Esophagus squamous epithelium (tissue), 5 donors: ENCODE measurements around the gene DLGAP1. TPM values are rescaled to one million over a fixed set of nuclear protein-coding genes. Genes with fewer than 3 reads are reported as not detected.

Experiments
- DNase-seq: peaks from one replicate; lab custom pipeline; 2025; lab: John Stamatoyannopoulos, UW
- H3K27ac ChIP-seq, 4 donors: fragments of 200-600 bp; sonication (generic); one replicate each; pipeline ENCODE4 v1.5.1; 2016 to 2019; ENCODE audit warnings: mild to moderate bottlenecking in 1 of 4
- H3K27me3 ChIP-seq, 4 donors: fragments of 200-600 bp; sonication (generic); 1 replicate in 3 of 4; 2 replicates in 1 of 4; pipeline versions ENCODE4 v1.5.1 to v1.6.0; 2017 to 2021; ENCODE audit warnings: antibody characterized with exemption in 1 of 4
- H3K36me3 ChIP-seq, 3 donors: fragments of 200-600 bp; sonication (generic); one replicate each; pipeline ENCODE4 v1.5.1; 2016 to 2019
- H3K4me1 ChIP-seq, 3 donors: fragments of 200-600 bp; sonication (generic); one replicate each; pipeline ENCODE4 v1.5.1; 2017 to 2019
- H3K4me3 ChIP-seq, 4 donors: fragments of 200-600 bp; sonication (generic); 1 replicate in 3 of 4; 2 replicates in 1 of 4; pipeline ENCODE4 v1.5.1; 2016 to 2019; ENCODE audit warnings: mild to moderate bottlenecking in 2 of 4, moderate library complexity in 1 of 4
- H3K9me3 ChIP-seq, 3 donors: fragments of 200-600 bp; sonication (generic); one replicate each; pipeline ENCODE4 v1.5.1; 2016 to 2019
- POLR2A ChIP-seq, 4 donors: fragments of 450-650 bp; IDR thresholded peaks; one replicate each; pipeline ENCODE4 v1.6.1; 2017; ENCODE audit warnings: antibody characterized with exemption in 4 of 4, mild to moderate bottlenecking in 4 of 4, moderate library complexity in 3 of 4
- WGBS, 2 donors: methylation state at CpG; one replicate each; pipeline ENCODE4 v1.1.5; 2018; 5-methylcytosine and 5-hydroxymethylcytosine counted together
- intact Hi-C: fragments of 100-400 bp; cut with DNase I; formaldehyde crosslinking; loops from one replicate; pipeline ENCODE4 v1.15.0; 2022
- total RNA-seq, 4 donors: library from RNA; depleted of rRNA; stranded (reverse); fragments of >200 nt; gene quantifications; one replicate each; pipeline ENCODE4 v1.1.0, GENCODE V29; 2016
- TF ChIP-seq, protein P1 (sequence below), 6 experiments: fragments of 450-650 bp in 4 of 6; fragments of 200-600 bp in 2 of 6; sonication (generic) in 2 of 6; IDR thresholded peaks; one replicate each; pipeline ENCODE4 v1.5.1; 2016 to 2019; ENCODE audit warnings: antibody characterized with exemption in 6 of 6, mild to moderate bottlenecking in 4 of 6, moderate library complexity in 4 of 6
- donor health status: DM: yes; HTN: yes; CAD: no.

Gene DLGAP1
- total RNA-seq, 4 donors from 2014 or later, result 0.09 to 1.5 (median 0.52) TPM

DNA sequence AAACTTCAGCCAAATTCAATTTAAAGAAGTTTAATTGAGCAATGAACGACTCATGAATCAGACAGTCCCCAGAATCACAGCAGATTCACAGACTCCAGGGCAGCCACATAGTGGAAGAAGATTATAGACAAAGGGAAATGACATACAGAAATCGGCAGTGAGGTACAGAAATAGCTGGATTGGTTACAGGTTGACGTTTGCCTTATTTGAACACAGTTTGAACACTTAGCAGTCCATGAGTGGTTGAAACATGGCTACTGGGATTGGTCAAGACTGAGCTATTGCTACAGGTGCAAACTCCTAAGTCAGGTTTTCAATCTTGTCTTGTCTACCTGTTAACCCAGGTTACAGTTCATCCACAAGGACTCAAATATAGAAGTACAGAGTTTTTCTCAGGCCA lies 169.6 kb downstream of the DLGAP1 start:
- intact Hi-C loops, result no loop called here
- H3K27me3 ChIP-seq, result no peaks in the 10 kb centered on the region
- H3K27ac ChIP-seq, result no peak overlapping the region
- WGBS, 2 donors, result 47 to 64% methylated on average over 3 of the region's 3 CpGs
- H3K9me3 ChIP-seq, result no peaks in the 10 kb centered on the region
- TF ChIP-seq POLR2A (IDR thresholded peaks at IDR 0.05), result no peak
- TF ChIP-seq, protein P1, sequence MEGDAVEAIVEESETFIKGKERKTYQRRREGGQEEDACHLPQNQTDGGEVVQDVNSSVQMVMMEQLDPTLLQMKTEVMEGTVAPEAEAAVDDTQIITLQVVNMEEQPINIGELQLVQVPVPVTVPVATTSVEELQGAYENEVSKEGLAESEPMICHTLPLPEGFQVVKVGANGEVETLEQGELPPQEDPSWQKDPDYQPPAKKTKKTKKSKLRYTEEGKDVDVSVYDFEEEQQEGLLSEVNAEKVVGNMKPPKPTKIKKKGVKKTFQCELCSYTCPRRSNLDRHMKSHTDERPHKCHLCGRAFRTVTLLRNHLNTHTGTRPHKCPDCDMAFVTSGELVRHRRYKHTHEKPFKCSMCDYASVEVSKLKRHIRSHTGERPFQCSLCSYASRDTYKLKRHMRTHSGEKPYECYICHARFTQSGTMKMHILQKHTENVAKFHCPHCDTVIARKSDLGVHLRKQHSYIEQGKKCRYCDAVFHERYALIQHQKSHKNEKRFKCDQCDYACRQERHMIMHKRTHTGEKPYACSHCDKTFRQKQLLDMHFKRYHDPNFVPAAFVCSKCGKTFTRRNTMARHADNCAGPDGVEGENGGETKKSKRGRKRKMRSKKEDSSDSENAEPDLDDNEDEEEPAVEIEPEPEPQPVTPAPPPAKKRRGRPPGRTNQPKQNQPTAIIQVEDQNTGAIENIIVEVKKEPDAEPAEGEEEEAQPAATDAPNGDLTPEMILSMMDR (IDR thresholded peaks at IDR 0.05), result no peak
- no peaks in the 10 kb centered on the region for H3K36me3 ChIP-seq
- no peak overlapping the region for H3K4me3 ChIP-seq
- H3K4me1 ChIP-seq, result no peaks in the 10 kb centered on the region
- DNase-seq, result no peak

DNA sequence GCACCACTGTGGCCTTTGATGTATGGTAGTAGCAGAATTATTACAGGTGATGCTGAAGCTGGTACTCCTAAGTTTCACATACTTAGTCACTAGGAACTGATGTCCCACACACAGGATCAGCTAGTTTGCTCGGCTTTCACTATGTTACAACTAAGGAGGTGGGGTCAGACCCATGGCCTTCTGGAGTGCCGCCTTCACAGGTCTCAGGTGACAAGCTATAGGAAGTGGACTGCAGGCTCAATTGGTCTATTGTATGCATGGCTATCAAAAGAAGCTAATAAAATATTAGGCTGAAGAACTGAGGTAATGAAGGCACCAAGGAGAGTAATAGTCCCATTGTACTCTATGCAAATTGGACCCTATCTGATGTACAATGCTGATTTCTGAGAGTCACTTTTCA lies 170.6 kb downstream of the DLGAP1 start:
- no peak overlapping the region for H3K27ac ChIP-seq
- no peaks in the 10 kb centered on the region for H3K27me3 ChIP-seq
- TF ChIP-seq, protein P1 (IDR thresholded peaks at IDR 0.05), result no peak
- no peak for TF ChIP-seq POLR2A (IDR thresholded peaks at IDR 0.05)
- H3K4me1 ChIP-seq, result no peaks in the 10 kb centered on the region
- no peaks in the 10 kb centered on the region for H3K9me3 ChIP-seq
- no peak overlapping the region for H3K4me3 ChIP-seq
- DNase-seq, result no peak
- intact Hi-C loops, result no loop called here
- 69% methylated on average over 2 of the region's 2 CpGs; no CpG with 5 or more reads in 1 of the 2 donors for WGBS, 2 donors
- no peaks in the 10 kb centered on the region for H3K36me3 ChIP-seq

DNA sequence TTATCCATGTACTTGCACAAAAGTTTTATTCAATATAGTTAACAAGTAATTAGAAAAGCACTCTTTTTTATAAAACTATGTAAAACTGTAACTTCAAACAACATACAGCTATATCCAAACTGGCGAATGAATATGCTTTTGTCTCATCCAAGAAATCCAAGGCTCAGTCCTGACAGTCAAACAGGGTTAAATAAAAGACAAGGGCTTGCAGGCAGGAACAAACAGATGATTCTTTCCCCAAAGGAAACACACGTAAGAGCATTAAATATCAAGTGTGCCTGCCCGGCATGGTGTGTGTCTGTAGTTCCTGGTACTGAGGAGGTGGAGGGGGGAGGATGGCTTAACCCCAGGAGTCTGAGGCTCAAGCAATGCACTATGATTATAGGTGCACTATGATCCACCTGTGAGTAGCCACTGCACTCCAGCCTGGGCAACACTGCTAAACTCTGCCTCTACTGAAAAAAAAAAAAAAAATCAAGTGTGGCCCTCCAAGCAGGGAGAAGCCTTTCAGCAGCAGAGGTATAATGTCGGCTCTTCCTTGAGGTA lies 171.3 kb downstream of the DLGAP1 start:
- Histone ChIP-seq H3K9me3 (no peaks in the 10 kb centered on the region), H3K36me3 (no peaks in the 10 kb centered on the region), H3K27me3 (no peaks in the 10 kb centered on the region), H3K4me3 (no peak overlapping the region), H3K27ac (no peak overlapping the region), H3K4me1 (no peaks in the 10 kb centered on the region)
- TF ChIP-seq, protein P1 (IDR thresholded peaks at IDR 0.05), result no peak
- TF ChIP-seq POLR2A (IDR thresholded peaks at IDR 0.05), result no peak
- DNase-seq, result no peak
- WGBS, 2 donors, result 64 to 70% methylated on average over 4 of the region's 4 CpGs
- intact Hi-C loops, result no loop called here

DNA sequence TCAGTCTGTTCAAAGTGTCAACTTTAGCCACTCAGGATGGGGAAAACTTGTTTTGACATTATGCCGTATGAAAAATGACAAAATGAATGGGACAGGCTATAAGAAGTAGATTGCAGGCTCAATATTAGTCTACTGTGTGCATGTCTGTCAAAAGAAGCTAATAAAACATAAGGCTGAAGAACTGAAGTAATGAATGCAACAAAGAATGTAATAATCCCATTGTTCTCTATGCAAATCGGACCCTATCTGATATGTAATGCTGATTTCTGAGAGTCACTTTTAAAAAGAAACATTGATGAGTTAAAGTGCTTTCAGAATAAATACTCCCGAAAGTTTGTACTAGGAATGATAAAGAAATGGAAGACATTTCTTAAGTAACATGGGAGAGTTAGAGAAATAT lies 172.2 kb downstream of the DLGAP1 start:
- no peaks in the 10 kb centered on the region for H3K4me1 ChIP-seq

GRCh38 chr18:4276953-4277585 lies 178.0 kb downstream of the DLGAP1 start:
- intact Hi-C loops, result no loop called here
- Histone ChIP-seq H3K4me1 (no peaks in the 10 kb centered on the region), H3K9me3 (no peaks in the 10 kb centered on the region), H3K27me3 (no peaks in the 10 kb centered on the region), H3K36me3 (no peaks in the 10 kb centered on the region), H3K27ac (no peak overlapping the region), H3K4me3 (no peak overlapping the region)
- TF ChIP-seq, protein P1 (IDR thresholded peaks at IDR 0.05), result no peak
- TF ChIP-seq POLR2A (IDR thresholded peaks at IDR 0.05), result no peak
- 77 to 81% methylated on average over 5 of the region's 5 CpGs for WGBS, 2 donors
- no peak for DNase-seq

More for the DNA sequence above, 172.2 kb downstream of the DLGAP1 start:
- intact Hi-C loops, result no loop called here
- no peaks in the 10 kb centered on the region for H3K9me3 ChIP-seq
- DNase-seq, result no peak
- TF ChIP-seq POLR2A (IDR thresholded peaks at IDR 0.05), result no peak
- TF ChIP-seq, protein P1 (IDR thresholded peaks at IDR 0.05), result no peak
- no peak overlapping the region for H3K27ac ChIP-seq
- no peaks in the 10 kb centered on the region for H3K27me3 ChIP-seq
- H3K4me3 ChIP-seq, result no peak overlapping the region
- H3K36me3 ChIP-seq, result no peaks in the 10 kb centered on the region
- 54 to 59% methylated on average over 3 of the region's 3 CpGs for WGBS, 2 donors
